GM18870 (cell line): ENCODE data around the gene NLRX1.
"Not testable (repeated sequence)": the region's sequence is repeated elsewhere in the genome, so short reads cannot be mapped to it uniquely, and the experiment has no call there.

Experiments used
- ATAC-seq: cut with Tn5 transposase; IDR thresholded peaks from one replicate; pipeline ENCODE4 v1.9.1; 2021; ENCODE audit warnings: moderate library complexity; ENCODE audit not compliant: unreplicated experiment

NLRX1 gene

DNA sequence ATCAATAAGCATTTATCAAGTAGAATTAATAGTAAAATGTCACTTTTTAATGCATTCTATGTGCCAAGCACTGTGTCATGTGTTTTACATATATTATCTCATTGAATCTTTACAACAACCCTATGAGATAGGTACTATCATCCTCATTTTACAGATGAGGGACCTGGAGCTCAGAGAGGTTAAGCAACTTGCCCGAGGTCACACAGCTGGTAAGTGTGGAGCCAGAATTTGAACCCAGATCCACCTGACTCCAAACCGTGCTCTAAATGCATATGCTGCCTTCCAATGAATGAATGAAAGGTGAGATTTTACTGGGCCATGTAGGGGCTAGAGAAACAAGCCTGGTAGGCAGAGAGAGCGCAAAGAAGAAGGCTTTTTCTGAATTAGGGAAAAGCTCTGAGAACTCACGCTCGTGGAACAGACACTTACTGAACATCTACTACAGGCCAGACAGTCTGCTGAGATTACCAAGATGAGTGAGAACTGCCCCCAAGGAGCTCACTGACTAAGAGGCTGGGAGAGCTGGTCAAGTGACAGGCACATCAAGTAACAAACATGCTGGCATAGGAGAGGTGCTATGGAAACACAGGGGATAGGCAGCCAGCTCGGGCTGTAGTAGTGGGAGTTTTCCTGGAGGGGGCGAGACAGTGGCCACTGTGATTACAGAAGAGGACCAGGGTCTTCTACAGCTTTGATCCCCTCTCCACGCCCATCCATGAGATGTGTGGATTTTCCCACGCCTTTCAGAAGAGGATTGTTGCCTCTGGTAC is 15.3 kb upstream of the NLRX1 start:
- ATAC-seq = no peak

- ATAC-seq = no peak
These were observed 14.3 kb upstream of the NLRX1 start for GRCh38 chr11:119154178-119154577.

- no peak for ATAC-seq
These were observed 12.6 kb upstream of the NLRX1 start for GRCh38 chr11:119155733-119156492.

- no peak for ATAC-seq
These were observed 12.0 kb upstream of the NLRX1 start for GRCh38 chr11:119156496-119156895.

DNA sequence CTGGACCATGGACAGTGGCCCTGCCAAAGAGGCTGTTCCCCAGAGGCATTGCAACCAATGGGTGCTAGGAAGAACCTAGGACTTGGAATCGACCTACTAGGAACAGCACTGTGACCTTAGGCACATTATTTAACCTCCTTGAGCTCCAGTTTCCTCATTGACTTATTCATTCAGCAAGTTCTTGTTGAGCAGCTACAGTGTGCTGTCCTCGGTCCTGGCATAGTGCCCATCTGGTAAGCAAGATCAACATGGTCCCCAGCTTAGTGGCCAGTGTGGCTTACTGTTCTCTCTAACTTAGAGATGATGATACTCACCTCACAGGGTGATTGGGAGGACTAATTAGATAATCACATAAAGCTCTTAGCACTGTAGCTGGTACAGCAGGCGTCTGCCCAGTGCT is 11.5 kb upstream of the NLRX1 start:
- no peak for ATAC-seq

- ATAC-seq = no peak
These were observed 10.1 kb upstream of the NLRX1 start for GRCh38 chr11:119158467-119158866.

- ATAC-seq = no peak
These were observed 8.4 kb upstream of the NLRX1 start for GRCh38 chr11:119160151-119160550.

- ATAC-seq = no peak
These were observed 6.7 kb upstream of the NLRX1 start for GRCh38 chr11:119161871-119162270.

- ATAC-seq = no peak
These were observed 2.0 kb upstream of the NLRX1 start for GRCh38 chr11:119166368-119167076.

GRCh38 chr11:119167077-119167458 is 1.5 kb upstream of the NLRX1 start:
- not testable (repeated sequence) for ATAC-seq

GRCh38 chr11:119167933-119168332 is 592 bp upstream of the NLRX1 start:
- ATAC-seq = no peak

GRCh38 chr11:119169282-119169719 is 776 bp downstream of the NLRX1 start:
- ATAC-seq = no peak

GRCh38 chr11:119172513-119172912 is 4.0 kb downstream of the NLRX1 start:
- no peak for ATAC-seq

GRCh38 chr11:119173453-119173852 is 4.9 kb downstream of the NLRX1 start:
- ATAC-seq = no peak

DNA sequence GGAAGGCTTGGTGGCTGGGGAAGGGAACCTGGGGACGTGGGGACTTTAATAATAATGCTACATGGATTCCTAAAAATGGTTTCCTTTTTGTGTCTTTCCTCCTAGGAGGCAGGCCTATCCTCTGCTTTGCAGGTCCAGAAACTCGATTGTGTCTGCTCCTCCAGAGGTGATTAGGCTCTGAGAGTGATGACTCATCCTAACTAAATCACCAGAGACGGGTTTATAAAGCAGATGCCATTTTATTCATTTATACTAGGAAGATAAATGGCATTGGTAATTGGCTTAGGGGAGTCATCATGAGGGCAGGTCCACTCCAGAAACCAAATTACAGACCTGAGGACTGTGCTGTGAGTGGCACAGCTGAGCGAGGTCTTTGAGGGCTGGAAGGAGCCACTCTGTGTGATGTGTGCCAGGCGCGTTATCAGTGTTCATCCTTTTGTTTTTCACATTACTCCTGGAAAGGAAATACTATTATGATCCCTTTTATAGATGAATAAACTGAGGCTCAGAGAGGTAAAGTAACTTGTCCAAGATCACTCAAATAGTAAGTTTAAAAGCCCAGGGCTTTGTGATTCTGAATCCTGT is 7.1 kb downstream of the NLRX1 start:
- ATAC-seq = no peak

DNA sequence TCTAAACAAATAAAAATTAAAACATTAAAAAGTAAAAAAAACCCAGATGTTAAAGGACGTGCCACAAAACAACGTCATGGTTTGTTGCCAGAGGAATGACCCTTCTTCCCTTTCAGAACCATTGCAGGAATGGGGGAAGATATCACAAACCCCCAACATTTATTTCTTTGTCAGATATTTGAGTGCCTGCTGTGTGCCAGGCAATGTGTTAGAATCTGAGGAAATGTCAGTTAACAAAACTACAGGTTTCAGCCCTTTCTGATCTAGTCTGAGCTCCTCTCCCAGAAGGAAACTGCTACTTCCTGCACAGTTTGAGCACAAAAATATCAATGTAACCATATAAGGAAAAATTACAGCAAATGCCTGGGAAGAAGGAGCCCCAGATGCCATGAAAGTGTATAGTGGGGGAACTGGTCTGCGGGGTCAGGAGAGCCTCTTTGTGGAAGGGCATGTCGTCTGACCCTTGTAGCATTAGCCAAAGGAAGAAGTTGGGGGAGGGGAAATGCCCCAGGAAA is 9.7 kb downstream of the NLRX1 start:
- ATAC-seq = no peak

- ATAC-seq = no peak
These were observed 10.8 kb downstream of the NLRX1 start for GRCh38 chr11:119179342-119179741.

GRCh38 chr11:119179983-119180382 is 11.5 kb downstream of the NLRX1 start:
- ATAC-seq = no peak

GRCh38 chr11:119180729-119181676 is 12.5 kb downstream of the NLRX1 start:
- no peak for ATAC-seq
